Upper lobe of left lung (tissue), 6 donors: ENCODE measurements around the gene BIRC6. TPM values are rescaled to one million over a fixed set of nuclear protein-coding genes. Genes with fewer than 3 reads are reported as not detected.

Experiments
- ATAC-seq, 2 donors: fragments of 200-7000 bp; cut with Tn5 transposase; one replicate each; pipeline ENCODE4 v1.9.1; 2022; ENCODE audit warnings: mild to moderate bottlenecking in 2 of 2, moderate library complexity in 2 of 2; ENCODE audit not compliant: low FRiP score in 2 of 2
- DNase-seq, 2 donors: peaks; one replicate each; pipeline ENCODE4 v3.0.0-alpha.2; 2019 to 2020
- H3K27ac ChIP-seq, 4 donors: fragments of 200-600 bp; sonication (generic); one replicate each; pipeline ENCODE4 v1.5.1; 2016 to 2019
- H3K27me3 ChIP-seq, 4 donors: fragments of 200-600 bp; sonication (generic); one replicate each; pipeline ENCODE4 v1.5.1; 2017 to 2019
- H3K36me3 ChIP-seq, 4 donors: fragments of 200-600 bp; sonication (generic); one replicate each; pipeline ENCODE4 v1.5.1; 2016 to 2019
- H3K4me1 ChIP-seq, 4 donors: fragments of 200-600 bp; sonication (generic); one replicate each; pipeline ENCODE4 v1.5.1; 2018 to 2019
- H3K4me3 ChIP-seq, 4 donors: fragments of 200-600 bp; sonication (generic); one replicate each; pipeline ENCODE4 v1.5.1; 2017 to 2019; ENCODE audit warnings: mild to moderate bottlenecking in 2 of 4, moderate library complexity in 1 of 4
- H3K9me3 ChIP-seq, 4 donors: fragments of 200-600 bp; sonication (generic); one replicate each; pipeline ENCODE4 v1.5.1; 2018 to 2019
- EP300 ChIP-seq, 4 donors: sonication (generic); formaldehyde crosslinking; IDR thresholded peaks; one replicate each; pipeline ENCODE4 v1.5.1; 2017; ENCODE audit warnings: antibody characterized with exemption in 4 of 4, control low read depth in 2 of 4
- POLR2A ChIP-seq, 4 donors: fragments of 450-650 bp; IDR thresholded peaks; one replicate each; pipeline ENCODE4 v1.5.1; 2016 to 2017; ENCODE audit warnings: antibody characterized with exemption in 4 of 4, mild to moderate bottlenecking in 2 of 4
- POLR2AphosphoS5 ChIP-seq, 2 donors: sonication (generic); formaldehyde crosslinking; IDR thresholded peaks; one replicate each; pipeline ENCODE4 v1.5.1; 2017; ENCODE audit warnings: antibody characterized with exemption in 2 of 2
- WGBS, 2 donors: methylation state at CpG; one replicate each; pipeline ENCODE4 v1.1.5; 2017 to 2018; 5-methylcytosine and 5-hydroxymethylcytosine counted together
- total RNA-seq, 6 donors: library from RNA; depleted of rRNA in 4 of 6; stranded (reverse); fragments of >200 nt in 4 of 6; gene quantifications; one replicate each; pipeline versions ENCODE4 v1.1.0 to v1.2.1, GENCODE V29; 2016 to 2021
- TF ChIP-seq, protein P1 (sequence below), 6 experiments: fragments of 450-650 bp in 4 of 6; fragments of 200-600 bp in 2 of 6; sonication (generic) in 2 of 6; IDR thresholded peaks; one replicate each; pipeline ENCODE4 v1.5.1; 2016 to 2019; ENCODE audit warnings: antibody characterized with exemption in 6 of 6
- donor health status: DM: no; HTN: no; CAD: no; lungs with moderate emphysema.
- donor health status: DM: no; HTN: yes; CAD: no; lungs with severe emphysema.

Gene BIRC6
- total RNA-seq, 6 donors from 2014 or later: 60.4 to 198 (median 101) TPM

- no peak overlapping the region for H3K4me3 ChIP-seq
- no peak for ATAC-seq
- H3K27me3 ChIP-seq: no peaks in the 10 kb centered on the region
- TF ChIP-seq EP300 (IDR thresholded peaks at IDR 0.05) (no peak), POLR2A (IDR thresholded peaks at IDR 0.05) (no peak), POLR2AphosphoS5 (IDR thresholded peaks at IDR 0.05) (no peak)
- TF ChIP-seq, protein P1, sequence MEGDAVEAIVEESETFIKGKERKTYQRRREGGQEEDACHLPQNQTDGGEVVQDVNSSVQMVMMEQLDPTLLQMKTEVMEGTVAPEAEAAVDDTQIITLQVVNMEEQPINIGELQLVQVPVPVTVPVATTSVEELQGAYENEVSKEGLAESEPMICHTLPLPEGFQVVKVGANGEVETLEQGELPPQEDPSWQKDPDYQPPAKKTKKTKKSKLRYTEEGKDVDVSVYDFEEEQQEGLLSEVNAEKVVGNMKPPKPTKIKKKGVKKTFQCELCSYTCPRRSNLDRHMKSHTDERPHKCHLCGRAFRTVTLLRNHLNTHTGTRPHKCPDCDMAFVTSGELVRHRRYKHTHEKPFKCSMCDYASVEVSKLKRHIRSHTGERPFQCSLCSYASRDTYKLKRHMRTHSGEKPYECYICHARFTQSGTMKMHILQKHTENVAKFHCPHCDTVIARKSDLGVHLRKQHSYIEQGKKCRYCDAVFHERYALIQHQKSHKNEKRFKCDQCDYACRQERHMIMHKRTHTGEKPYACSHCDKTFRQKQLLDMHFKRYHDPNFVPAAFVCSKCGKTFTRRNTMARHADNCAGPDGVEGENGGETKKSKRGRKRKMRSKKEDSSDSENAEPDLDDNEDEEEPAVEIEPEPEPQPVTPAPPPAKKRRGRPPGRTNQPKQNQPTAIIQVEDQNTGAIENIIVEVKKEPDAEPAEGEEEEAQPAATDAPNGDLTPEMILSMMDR (IDR thresholded peaks at IDR 0.05): no peak
- no peak for DNase-seq
- H3K9me3 ChIP-seq: no peaks in the 10 kb centered on the region
- peaks cover 9 to 38% (median 21%) of the 10 kb centered on the region in 4 donors for H3K36me3 ChIP-seq
- WGBS, 2 donors: 94 to 96% methylated on average over 10 of the region's 10 CpGs
- H3K27ac ChIP-seq: no peak overlapping the region
- H3K4me1 ChIP-seq: peaks cover 0 to 16% (median 2%) of the 10 kb centered on the region in 4 donors
These were observed 60.8 kb downstream of the BIRC6 start for GRCh38 chr2:32417659-32418058.

- ATAC-seq (no peak), DNase-seq (no peak)
- Histone ChIP-seq H3K4me3 (no peak overlapping the region), H3K27me3 (no peaks in the 10 kb centered on the region), H3K9me3 (no peaks in the 10 kb centered on the region), H3K27ac (no peak overlapping the region), H3K36me3 (peaks cover 9 to 38% (median 21%) of the 10 kb centered on the region in 4 donors), H3K4me1 (peaks cover 0 to 20% (median 2%) of the 10 kb centered on the region in 4 donors)
- no peak for TF ChIP-seq EP300 (IDR thresholded peaks at IDR 0.05)
- TF ChIP-seq, protein P1 (IDR thresholded peaks at IDR 0.05): no peak
- TF ChIP-seq POLR2A (IDR thresholded peaks at IDR 0.05): no peak
- TF ChIP-seq POLR2AphosphoS5 (IDR thresholded peaks at IDR 0.05): no peak
- 71 to 87% methylated on average over 5 of the region's 5 CpGs for WGBS, 2 donors
These were observed 62.0 kb downstream of the BIRC6 start for GRCh38 chr2:32418778-32419177.

DNA sequence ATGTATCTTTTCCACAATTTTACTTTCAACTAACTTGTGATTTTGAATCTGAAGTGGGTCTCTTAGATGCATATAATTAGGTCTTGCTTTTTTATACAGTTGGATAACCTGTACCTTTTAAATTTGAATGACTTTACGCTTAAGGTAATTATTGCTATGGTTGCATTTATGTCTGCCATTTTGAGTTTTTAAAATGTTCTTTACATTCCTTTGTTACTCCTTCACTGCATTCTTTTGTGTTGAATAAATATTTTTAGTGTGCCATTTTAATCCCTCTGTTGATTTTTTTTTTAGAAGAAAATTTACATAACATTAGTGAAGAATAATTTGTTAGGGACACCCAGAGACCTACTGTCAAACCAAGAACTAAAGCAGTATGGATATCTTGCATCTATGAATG, 65.3 kb downstream of the BIRC6 start:
- H3K27ac ChIP-seq: no peak overlapping the region
- WGBS, 2 donors: 97 to 100% methylated on average over 1 of the region's 1 CpG

GRCh38 chr2:32423536-32423935, 66.7 kb downstream of the BIRC6 start:
- Histone ChIP-seq H3K27ac (no peak overlapping the region), H3K4me1 (peaks cover 7 to 33% (median 20%) of the 10 kb centered on the region in 4 donors)

More for the DNA sequence above, 65.3 kb downstream of the BIRC6 start:
- ATAC-seq (no peak), DNase-seq (no peak)
- Histone ChIP-seq H3K36me3 (peaks cover 0 to 14% (median 4%) of the 10 kb centered on the region in 4 donors), H3K4me3 (no peak overlapping the region), H3K27me3 (no peaks in the 10 kb centered on the region), H3K9me3 (no peaks in the 10 kb centered on the region), H3K4me1 (peaks cover 7 to 25% (median 9%) of the 10 kb centered on the region in 4 donors)
- no peak for TF ChIP-seq EP300 (IDR thresholded peaks at IDR 0.05)
- TF ChIP-seq POLR2AphosphoS5 (IDR thresholded peaks at IDR 0.05): no peak
- no peak for TF ChIP-seq POLR2A (IDR thresholded peaks at IDR 0.05)
- TF ChIP-seq, protein P1 (IDR thresholded peaks at IDR 0.05): no peak

More at GRCh38 chr2:32423536-32423935, 66.7 kb downstream of the BIRC6 start:
- no peak for ATAC-seq
- Histone ChIP-seq H3K9me3 (no peaks in the 10 kb centered on the region), H3K27me3 (no peaks in the 10 kb centered on the region), H3K36me3 (peaks cover 0 to 2% (median 0%) of the 10 kb centered on the region in 4 donors), H3K4me3 (no peak overlapping the region)
- TF ChIP-seq EP300 (IDR thresholded peaks at IDR 0.05) (no peak), POLR2AphosphoS5 (IDR thresholded peaks at IDR 0.05) (no peak), POLR2A (IDR thresholded peaks at IDR 0.05) (no peak)
- TF ChIP-seq, protein P1 (IDR thresholded peaks at IDR 0.05): no peak
- DNase-seq: no peak
